ENCODE measurements around the gene IL6R. TPM values are rescaled to one million over a fixed set of nuclear protein-coding genes. Genes with fewer than 3 reads are reported as not detected.

Gene IL6R
- total RNA-seq, 1 experiment from 2014 or later = 6.6 TPM

- DNase-seq (ENCODE audit: low spot score) = no peak
Measured at GRCh38 chr1:154514066-154514553, 109.0 kb downstream of the IL6R start.

DNA sequence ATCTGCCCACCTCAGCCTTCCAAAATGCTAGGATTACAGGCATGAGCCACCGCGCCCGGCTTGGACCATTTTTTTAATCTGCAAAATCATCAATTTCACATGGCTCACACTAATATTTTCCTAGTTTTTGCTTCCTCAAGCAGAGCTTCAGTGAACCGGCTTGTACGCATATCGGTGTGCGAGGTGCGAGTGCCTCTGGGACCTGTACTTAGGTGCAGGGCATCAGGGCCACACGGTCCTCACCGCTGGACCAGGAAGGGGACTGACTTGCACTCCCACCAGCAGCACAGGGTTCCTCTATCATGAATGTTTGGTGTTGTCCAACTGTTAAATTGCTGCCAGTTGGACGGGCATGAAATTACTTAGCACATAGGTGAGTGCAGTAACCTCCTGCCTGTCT is 112.5 kb downstream of the IL6R start:
- DNase-seq (ENCODE audit: low spot score) = no peak

Other genes with a start within 250 kb of the IL6R start
- gene TPM3, start 213.2 kb upstream of the IL6R start, total RNA-seq (2014; rRNA removed; shearing (Covaris generic)) = 482 and 546 TPM in 2 replicates
- not detected in 2 replicates for gene CFAP141, start 199.0 kb upstream of the IL6R start, total RNA-seq (2014; rRNA removed; shearing (Covaris generic))
- 74.3 and 85.9 TPM in 2 replicates for gene UBAP2L, start 184.4 kb upstream of the IL6R start, total RNA-seq (2014; rRNA removed; shearing (Covaris generic))
- 188 and 214 TPM in 2 replicates for gene HAX1, start 132.7 kb upstream of the IL6R start, total RNA-seq (2014; rRNA removed; shearing (Covaris generic))
- not detected in 2 replicates for gene AQP10, start 84.2 kb upstream of the IL6R start, total RNA-seq (2014; rRNA removed; shearing (Covaris generic))
- gene ATP8B2, start 79.8 kb upstream of the IL6R start, total RNA-seq (2014; rRNA removed; shearing (Covaris generic)) = 51.1 and 61.9 TPM in 2 replicates
- not detected in 2 replicates for gene TDRD10, start 96.9 kb downstream of the IL6R start, total RNA-seq (2014; rRNA removed; shearing (Covaris generic))
- not detected in 2 replicates for gene SHE, start 97.1 kb downstream of the IL6R start, total RNA-seq (2014; rRNA removed; shearing (Covaris generic))
- gene UBE2Q1, start 153.3 kb downstream of the IL6R start, total RNA-seq (2014; rRNA removed; shearing (Covaris generic)) = 34.9 and 35.7 TPM in 2 replicates
- not detected in 2 replicates for gene CHRNB2, start 162.4 kb downstream of the IL6R start, total RNA-seq (2014; rRNA removed; shearing (Covaris generic))
- gene ADAR, start 202.8 kb downstream of the IL6R start, total RNA-seq (2014; rRNA removed; shearing (Covaris generic)) = 110 and 120 TPM in 2 replicates

Measured in H4 (cell line).